Effector memory CD4-positive, alpha-beta T cell (primary cell): ENCODE data around the gene PLEKHA6.

Experiments used
- DNase-seq, 3 donors: peaks; one replicate each; pipeline ENCODE4 v3.0.0-alpha.2; 2020
- H3K27ac ChIP-seq: 2 replicates; pipeline ENCODE4 v1.7.0; 2013; ENCODE audit warnings: mild to moderate bottlenecking, low read length, moderate library complexity; ENCODE audit not compliant: insufficient read depth, poor library complexity, severe bottlenecking
- H3K27me3 ChIP-seq: replicated peaks from 2 replicates; pipeline ENCODE4 v1.7.0; 2013; ENCODE audit warnings: mild to moderate bottlenecking, low read length; ENCODE audit not compliant: insufficient read depth, control insufficient read depth, poor library complexity, severe bottlenecking
- H3K36me3 ChIP-seq: 2 replicates; pipeline ENCODE4 v1.7.0; 2013; ENCODE audit warnings: mild to moderate bottlenecking, low read length, moderate library complexity; ENCODE audit not compliant: control insufficient read depth, insufficient read depth
- H3K4me1 ChIP-seq: 2 replicates; pipeline ENCODE4 v1.7.0; 2013; ENCODE audit warnings: low read length, mild to moderate bottlenecking; ENCODE audit not compliant: control insufficient read depth, insufficient read depth, poor library complexity, severe bottlenecking
- H3K4me3 ChIP-seq: 2 replicates; pipeline ENCODE4 v1.7.0; 2013; ENCODE audit warnings: low read length, low read depth, mild to moderate bottlenecking; ENCODE audit not compliant: insufficient read depth, poor library complexity, severe bottlenecking
- H3K9me3 ChIP-seq: 2 replicates; pipeline ENCODE4 v1.7.0; 2013; ENCODE audit warnings: mild to moderate bottlenecking, low read length, moderate library complexity; ENCODE audit not compliant: control insufficient read depth

PLEKHA6 gene

DNA sequence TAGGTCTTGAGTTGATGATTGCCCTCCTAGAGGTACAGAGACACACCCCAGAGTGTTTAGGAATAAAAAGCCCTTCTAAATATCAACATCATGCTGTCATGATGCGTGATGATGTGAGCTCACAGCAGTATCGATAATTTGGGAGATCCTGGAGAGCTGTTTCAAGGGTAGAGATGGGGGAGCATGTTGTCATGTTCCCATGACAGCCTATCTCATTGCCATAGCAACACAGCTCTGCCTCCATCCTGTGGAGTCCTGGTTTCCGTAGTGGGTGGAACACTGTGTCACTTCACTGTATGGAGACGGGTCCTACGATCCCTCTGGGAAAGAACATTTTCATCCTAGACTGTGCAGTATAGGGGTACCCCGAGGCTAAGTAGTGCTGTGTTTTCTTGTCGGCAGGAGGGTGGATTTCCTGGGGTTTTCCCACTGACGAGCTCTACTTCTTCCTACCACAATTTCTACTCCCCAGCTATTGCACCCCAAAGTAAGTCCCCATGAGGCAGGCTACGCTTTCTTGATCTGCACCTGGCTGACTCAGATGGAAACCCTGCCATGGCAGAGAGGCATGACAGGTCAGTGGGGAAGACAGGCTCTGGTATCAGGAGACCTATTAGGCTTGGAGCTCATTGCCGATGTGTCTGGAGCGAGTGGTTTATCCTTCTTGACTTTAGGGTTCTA, 170.6 kb downstream of the PLEKHA6 start:
- no peak for DNase-seq
- H3K36me3 ChIP-seq: no peaks in the 10 kb centered on the region
- H3K4me1 ChIP-seq: no peaks in the 10 kb centered on the region
- H3K4me3 ChIP-seq: no peak overlapping the region
- no peak overlapping the region for H3K27ac ChIP-seq
- peaks cover 8% of the 10 kb centered on the region for H3K27me3 ChIP-seq
- no peaks in the 10 kb centered on the region for H3K9me3 ChIP-seq

DNA sequence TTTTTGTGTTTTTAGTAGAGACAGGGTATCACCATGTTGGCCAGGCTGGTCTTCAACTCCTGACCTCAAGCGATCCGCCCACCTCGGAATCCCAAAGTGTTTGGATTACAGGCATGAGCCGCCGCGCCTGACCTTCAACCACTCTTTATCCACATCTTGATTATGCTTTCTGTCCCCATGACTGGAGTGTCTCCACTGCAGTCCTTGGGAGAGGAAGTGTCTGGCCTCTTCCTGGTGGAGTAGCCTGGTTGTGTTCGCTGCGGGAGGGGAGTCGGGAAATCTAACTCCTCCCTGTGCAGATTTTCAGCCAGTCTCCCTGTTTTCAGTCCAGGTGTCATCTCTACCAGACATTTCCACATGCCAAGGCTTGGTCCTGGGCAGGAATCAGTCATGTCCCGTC, 173.1 kb downstream of the PLEKHA6 start:
- Histone ChIP-seq H3K4me1 (no peaks in the 10 kb centered on the region), H3K4me3 (no peak overlapping the region), H3K36me3 (no peaks in the 10 kb centered on the region), H3K27ac (no peak overlapping the region), H3K27me3 (peaks cover 6% of the 10 kb centered on the region), H3K9me3 (no peaks in the 10 kb centered on the region)
- DNase-seq: no peak

DNA sequence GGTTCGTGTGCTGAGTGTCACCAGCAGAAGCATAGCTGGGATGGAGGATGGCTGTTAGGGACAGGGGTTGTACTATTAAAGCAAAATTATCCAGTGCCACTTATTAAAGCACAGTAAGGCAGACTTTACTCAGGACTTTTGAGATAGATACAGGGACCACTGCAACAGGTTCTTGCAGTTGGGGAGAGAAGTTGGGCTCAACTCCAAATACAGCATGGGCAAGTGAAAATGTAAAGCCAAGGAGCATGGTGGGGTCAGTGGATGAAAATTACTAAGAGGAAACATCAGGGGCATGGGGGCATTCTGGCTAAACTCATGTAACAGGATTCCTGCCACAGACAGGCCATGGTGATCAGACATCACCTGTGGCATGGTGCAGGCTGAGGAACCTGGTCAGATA, 178.6 kb downstream of the PLEKHA6 start:
- H3K36me3 ChIP-seq: no peaks in the 10 kb centered on the region
- H3K27ac ChIP-seq: no peak overlapping the region
- no peaks in the 10 kb centered on the region for H3K27me3 ChIP-seq
- no peak for DNase-seq
- no peak overlapping the region for H3K4me3 ChIP-seq
- H3K9me3 ChIP-seq: no peaks in the 10 kb centered on the region
- no peaks in the 10 kb centered on the region for H3K4me1 ChIP-seq

DNA sequence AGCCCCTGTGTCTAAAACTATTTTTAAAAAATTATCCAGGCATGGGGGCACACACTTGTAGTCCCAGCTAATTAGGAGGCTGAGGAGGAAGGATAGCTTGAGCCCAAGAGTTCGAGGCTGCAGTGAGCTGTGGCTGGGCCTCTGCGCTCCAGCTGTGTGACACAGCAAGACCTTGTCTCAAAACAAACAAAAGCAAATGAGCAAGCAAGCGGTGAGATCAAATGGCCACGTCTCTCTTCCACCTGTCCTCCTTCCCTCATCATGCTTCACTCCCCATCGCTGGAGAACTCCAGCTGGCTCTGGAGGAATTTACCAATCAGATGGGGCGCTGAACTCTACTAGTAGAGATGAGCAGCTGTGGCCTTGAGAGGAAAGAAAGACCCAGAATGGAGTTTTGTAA, 179.6 kb downstream of the PLEKHA6 start:
- no peaks in the 10 kb centered on the region for H3K27me3 ChIP-seq
- no peak overlapping the region for H3K27ac ChIP-seq
- no peaks in the 10 kb centered on the region for H3K4me1 ChIP-seq
- H3K9me3 ChIP-seq: no peaks in the 10 kb centered on the region
- no peaks in the 10 kb centered on the region for H3K36me3 ChIP-seq
- H3K4me3 ChIP-seq: no peak overlapping the region
- DNase-seq: no peak

DNA sequence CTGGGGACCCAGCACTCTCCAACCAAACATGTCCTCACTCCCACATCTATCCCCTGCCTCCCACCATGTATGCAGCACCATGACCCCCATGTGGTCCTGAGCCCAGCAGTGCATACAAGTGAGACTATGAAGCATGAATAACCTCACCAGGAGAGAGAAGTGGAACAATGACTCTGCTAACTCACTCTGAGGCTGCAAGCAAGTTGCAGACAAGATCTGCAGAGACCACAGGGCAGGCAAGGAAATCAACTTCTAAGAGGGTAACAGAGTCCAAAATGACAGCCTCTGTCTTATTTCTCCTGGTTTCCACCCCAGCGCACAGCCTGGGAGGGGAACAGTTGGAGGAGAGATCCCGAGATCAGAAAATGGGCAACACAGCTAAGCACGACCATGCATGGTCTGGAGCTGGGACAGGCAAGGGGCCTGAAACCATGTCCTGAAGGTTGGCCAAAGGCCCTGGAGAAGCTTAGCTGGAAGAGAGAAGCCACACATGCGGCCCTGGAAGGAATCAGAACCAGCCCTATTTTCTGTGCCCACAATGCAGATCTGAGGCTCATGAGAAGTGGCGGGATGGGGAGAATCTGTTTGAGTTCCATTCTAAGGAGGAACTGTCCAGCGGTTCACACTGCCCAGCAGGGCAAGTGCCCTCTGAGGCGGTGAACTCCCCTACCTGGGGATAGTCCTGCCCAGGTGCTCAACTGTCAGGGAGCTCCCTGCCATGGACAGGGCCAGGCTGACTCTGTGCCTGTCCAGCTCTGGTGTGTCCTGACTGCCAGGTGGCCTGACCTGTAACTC, 181.0 kb downstream of the PLEKHA6 start:
- DNase-seq: no peak
- Histone ChIP-seq H3K4me1 (no peaks in the 10 kb centered on the region), H3K27me3 (no peaks in the 10 kb centered on the region), H3K9me3 (no peaks in the 10 kb centered on the region), H3K36me3 (no peaks in the 10 kb centered on the region), H3K27ac (no peak overlapping the region), H3K4me3 (no peak overlapping the region)

DNA sequence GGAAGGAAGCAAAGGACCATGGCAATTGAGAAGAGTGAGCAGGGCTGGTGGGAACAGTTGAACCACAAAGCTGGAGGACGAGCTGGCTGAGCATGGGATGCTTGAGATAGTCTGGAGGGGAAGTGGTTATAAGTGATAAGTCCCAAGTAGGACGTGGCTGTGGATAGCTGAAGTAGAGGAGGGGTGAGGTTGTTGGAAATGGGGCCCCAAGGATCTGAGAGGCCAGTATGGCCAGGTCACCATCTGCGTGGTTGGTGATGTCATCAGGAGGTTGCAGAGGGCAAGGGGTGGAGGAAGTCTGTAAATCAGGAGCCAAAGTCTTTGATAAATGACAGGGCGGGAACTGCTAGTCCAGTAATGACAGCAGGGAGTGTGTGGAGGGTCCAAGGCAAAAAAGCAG, 182.6 kb downstream of the PLEKHA6 start:
- peaks cover 6% of the 10 kb centered on the region for H3K9me3 ChIP-seq
- H3K27ac ChIP-seq: no peak overlapping the region
- H3K4me3 ChIP-seq: no peak overlapping the region
- H3K4me1 ChIP-seq: no peaks in the 10 kb centered on the region
- no peaks in the 10 kb centered on the region for H3K27me3 ChIP-seq
- DNase-seq: no peak
- no peaks in the 10 kb centered on the region for H3K36me3 ChIP-seq

DNA sequence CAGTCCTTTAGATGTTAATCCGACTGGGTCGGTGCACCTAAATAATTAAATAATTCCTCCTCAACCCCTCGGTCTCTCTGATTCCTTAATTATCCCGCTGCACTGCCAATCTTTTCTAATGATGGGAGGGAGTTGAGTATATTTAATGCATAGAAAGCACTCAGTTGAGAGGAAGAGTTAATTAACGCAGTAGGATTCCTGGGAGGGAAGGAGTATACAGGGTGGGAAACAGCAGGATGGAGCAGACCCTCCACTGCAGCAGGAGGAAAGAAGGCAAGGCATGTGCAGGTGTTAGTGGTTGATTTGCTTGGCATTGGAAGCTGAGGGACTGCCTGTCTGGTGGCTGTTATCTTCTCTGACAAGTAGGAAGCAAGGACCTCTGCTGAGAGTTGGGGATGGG, 183.7 kb downstream of the PLEKHA6 start:
- H3K36me3 ChIP-seq: no peaks in the 10 kb centered on the region
- H3K4me1 ChIP-seq: no peaks in the 10 kb centered on the region
- H3K9me3 ChIP-seq: peaks cover 6% of the 10 kb centered on the region
- no peak for DNase-seq
- no peak overlapping the region for H3K4me3 ChIP-seq
- no peak overlapping the region for H3K27ac ChIP-seq
- H3K27me3 ChIP-seq: no peaks in the 10 kb centered on the region

DNA sequence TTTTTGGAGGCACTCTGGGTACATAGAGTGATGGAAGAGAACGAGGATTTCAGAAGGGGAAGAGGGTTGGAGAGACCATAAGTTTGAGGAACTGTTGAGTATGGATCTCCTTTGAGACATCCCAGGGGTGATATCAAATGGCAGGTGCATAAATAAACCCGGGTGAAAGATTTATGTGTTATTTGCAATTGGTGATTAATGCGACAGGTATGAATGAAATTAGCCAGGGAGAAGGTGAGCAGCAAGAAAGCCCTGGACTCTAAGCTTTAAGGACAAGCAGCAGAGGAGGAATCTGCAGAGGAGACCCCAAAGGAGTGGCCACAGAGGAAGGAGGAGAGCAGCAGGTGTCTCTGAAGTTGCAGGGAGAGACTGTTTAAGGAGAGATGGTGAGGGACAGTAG, 184.8 kb downstream of the PLEKHA6 start:
- Histone ChIP-seq H3K4me1 (no peaks in the 10 kb centered on the region), H3K9me3 (peaks cover 16% of the 10 kb centered on the region), H3K27me3 (no peaks in the 10 kb centered on the region), H3K27ac (no peak overlapping the region), H3K4me3 (no peak overlapping the region), H3K36me3 (no peaks in the 10 kb centered on the region)
- DNase-seq: no peak

DNA sequence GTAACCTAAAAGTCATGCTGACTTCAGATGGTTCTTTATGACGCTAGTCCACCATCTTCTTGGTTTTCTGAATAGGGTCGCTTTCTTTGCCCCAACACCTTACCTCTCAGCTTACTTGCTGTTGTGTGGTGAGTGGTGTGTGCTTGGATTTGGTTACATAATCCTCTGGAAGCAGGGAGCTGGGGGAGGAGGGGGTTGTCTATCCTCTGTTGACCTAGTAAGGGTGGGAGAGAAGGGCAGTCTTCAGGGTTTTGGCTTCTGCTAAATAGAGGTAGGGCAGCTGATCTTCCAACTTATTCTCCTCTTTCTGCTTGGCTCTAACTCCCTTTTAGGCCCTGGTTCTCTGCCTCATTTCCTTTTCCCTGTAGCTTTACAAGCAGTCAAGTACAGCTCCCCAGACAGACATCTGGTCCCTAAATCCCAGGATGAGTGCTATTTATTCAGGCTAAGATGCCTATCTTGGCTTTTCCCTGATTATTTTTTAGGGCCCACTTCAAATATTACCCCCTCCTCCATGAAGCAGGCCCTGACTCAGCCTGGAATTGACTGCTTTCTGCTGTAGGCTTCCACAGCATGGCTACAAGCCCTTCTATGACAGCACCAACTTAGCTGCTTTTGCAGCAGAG, 187.2 kb downstream of the PLEKHA6 start:
- Histone ChIP-seq H3K4me3 (no peak overlapping the region), H3K9me3 (peaks cover 30% of the 10 kb centered on the region), H3K27me3 (no peaks in the 10 kb centered on the region), H3K36me3 (no peaks in the 10 kb centered on the region), H3K27ac (no peak overlapping the region), H3K4me1 (no peaks in the 10 kb centered on the region)
- no peak for DNase-seq

DNA sequence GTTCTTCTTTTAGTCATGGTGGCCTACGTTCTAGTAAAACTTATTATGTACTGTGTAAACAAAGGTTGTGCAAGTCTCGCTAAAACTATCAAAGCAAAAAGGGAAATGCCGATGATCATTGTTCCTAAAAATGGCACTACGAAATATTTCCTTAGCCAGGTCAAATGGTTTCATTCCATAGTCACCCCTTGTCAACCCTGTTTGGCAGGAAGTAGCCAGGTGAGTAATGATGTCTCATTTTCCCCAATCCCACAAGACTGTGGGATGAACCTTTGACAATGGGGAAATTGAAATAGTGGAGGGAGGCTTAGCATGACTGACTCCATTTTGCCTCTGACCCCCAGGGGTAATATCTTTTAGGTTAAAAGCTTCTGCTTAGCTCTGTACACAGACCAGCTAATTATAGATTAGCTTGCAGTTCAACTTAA, 188.0 kb downstream of the PLEKHA6 start:
- Histone ChIP-seq H3K9me3 (peaks cover 30% of the 10 kb centered on the region), H3K4me3 (no peak overlapping the region), H3K27ac (no peak overlapping the region), H3K36me3 (no peaks in the 10 kb centered on the region), H3K4me1 (no peaks in the 10 kb centered on the region), H3K27me3 (no peaks in the 10 kb centered on the region)
- DNase-seq: no peak
